A549 (cell line): ENCODE measurements around the gene DPYSL3. TPM values are rescaled to one million over a fixed set of nuclear protein-coding genes. Genes with fewer than 3 reads are reported as not detected.

Experiments used
- ATAC-seq, 2 experiments: fragments of 200-7000 bp in 1 of 2; fragments of >200 bp in 1 of 2; cut with Nextera tagmentation in 1 of 2; cut with Tn5 transposase in 1 of 2; 3 replicates each; pipeline versions ENCODE4 v1.8.0 to v1.9.1; 2018 to 2020; ENCODE audit warnings: mild to moderate bottlenecking in 1 of 2, moderate library complexity in 1 of 2
- CTCF ChIA-PET: fragments of 300-600 bp; sonication (Branson Sonifier 250); formaldehyde crosslinking; extraction: SDS; loops from one replicate; lab custom pipeline; 2021; ENCODE audit warnings: antibody characterized with exemption, inconsistent platforms; lab: Yijun Ruan, JAX
- POLR2A ChIA-PET: fragments of 350-600 bp; formaldehyde crosslinking; extraction: SDS; loops from one replicate; lab custom pipeline; 2021; ENCODE audit warnings: antibody characterized with exemption, inconsistent platforms; lab: Yijun Ruan, JAX
- DNase-seq, 2 experiments: peaks; one replicate each; pipeline versions ENCODE4 v3.0.0 to v3.0.0-alpha.2; 2011 to 2016; ENCODE audit warnings: low read depth in 1 of 2, low spot score in 1 of 2
- FAIRE-seq: peaks from 2 replicates; lab custom pipeline; 2011; peaks lifted over from hg19 to GRCh38; lab: Jason Lieb, UNC
- H3K27ac ChIP-seq, 2 experiments: fragments of >200 bp; sonication (Bioruptor Twin); formaldehyde crosslinking; 3 replicates each; pipeline ENCODE4 v1.5.1; 2016 to 2017
- H3K4me1 ChIP-seq: fragments of >200 bp; sonication (Bioruptor Twin); formaldehyde crosslinking; 3 replicates; pipeline ENCODE4 v1.6.1; 2016
- H3K4me2 ChIP-seq: fragments of >200 bp; sonication (Bioruptor Twin); formaldehyde crosslinking; 3 replicates; pipeline ENCODE4 v1.6.1; 2016
- H3K4me3 ChIP-seq: fragments of >200 bp; sonication (Bioruptor Twin); formaldehyde crosslinking; 3 replicates; pipeline ENCODE4 v1.5.1; 2016
- H3K9me3 ChIP-seq: fragments of >200 bp; sonication (Bioruptor Twin); formaldehyde crosslinking; 3 replicates; pipeline ENCODE4 v1.6.1; 2016
- BHLHE40 ChIP-seq: IDR thresholded peaks from 2 replicates; pipeline ENCODE4 v1.6.1; 2012; ENCODE audit warnings: low read depth, low read length, inconsistent platforms
- CBX2 ChIP-seq: fragments of 200-600 bp; sonication (generic); IDR thresholded peaks from 2 replicates; pipeline ENCODE4 v1.6.1; 2016; ENCODE audit warnings: low read depth, mild to moderate bottlenecking, borderline replicate concordance
- CHD4 ChIP-seq: fragments of 200-600 bp; sonication (generic); IDR thresholded peaks from 2 replicates; pipeline ENCODE4 v1.6.1; 2016; ENCODE audit warnings: antibody characterized with exemption, mild to moderate bottlenecking, borderline replicate concordance
- EHF ChIP-seq: fragments of 250-450 bp; sonication (Bioruptor Pico); IDR thresholded peaks from 2 replicates; pipeline ENCODE4 v1.5.0; 2020; ENCODE audit warnings: mild to moderate bottlenecking
- EP300 ChIP-seq, 2 experiments: fragments of >200 bp; sonication (Bioruptor Twin); formaldehyde crosslinking; IDR thresholded peaks; 2 replicates in 1 of 2; 3 replicates in 1 of 2; pipeline ENCODE4 v1.6.1; 2016 to 2017
- ESRRA ChIP-seq: fragments of 150-350 bp; IDR thresholded peaks from 2 replicates; pipeline ENCODE4 v1.6.1; 2014; ENCODE audit warnings: mild to moderate bottlenecking, low read length, borderline replicate concordance
- FOSB ChIP-seq: fragments of 250-450 bp; sonication (Bioruptor Pico); IDR thresholded peaks from 2 replicates; pipeline ENCODE4 v1.5.0; 2020; ENCODE audit warnings: mild to moderate bottlenecking, moderate library complexity
- FOXS1 ChIP-seq: fragments of 250-450 bp; sonication (Bioruptor Pico); IDR thresholded peaks from 2 replicates; pipeline ENCODE4 v1.5.0; 2020; ENCODE audit warnings: mild to moderate bottlenecking, moderate library complexity
- HEYL ChIP-seq: fragments of 250-450 bp; sonication (Bioruptor Pico); IDR thresholded peaks from 2 replicates; pipeline ENCODE4 v1.8.0; 2021; ENCODE audit warnings: mild to moderate bottlenecking, moderate library complexity
- HMGXB4 ChIP-seq: fragments of 250-450 bp; sonication (Bioruptor Pico); IDR thresholded peaks from 2 replicates; pipeline ENCODE4 v1.5.0; 2021; ENCODE audit warnings: mild to moderate bottlenecking, moderate library complexity, borderline replicate concordance
- HOXA7 ChIP-seq: fragments of 250-450 bp; sonication (Bioruptor Pico); IDR thresholded peaks from 2 replicates; pipeline ENCODE4 v1.5.0; 2020; ENCODE audit warnings: mild to moderate bottlenecking, moderate library complexity
- HOXB5 ChIP-seq: fragments of 250-450 bp; sonication (Bioruptor Pico); IDR thresholded peaks from 2 replicates; pipeline ENCODE4 v1.5.0; 2020; ENCODE audit warnings: mild to moderate bottlenecking, moderate library complexity
- JUN ChIP-seq, 2 experiments: fragments of >200 bp; sonication (Bioruptor Twin); formaldehyde crosslinking; IDR thresholded peaks; 2 replicates in 1 of 2; 3 replicates in 1 of 2; pipeline ENCODE4 v1.6.1; 2016 to 2017
- JUNB ChIP-seq: fragments of >200 bp; sonication (Bioruptor Twin); formaldehyde crosslinking; IDR thresholded peaks from 2 replicates; pipeline ENCODE4 v1.6.1; 2016
- MAX ChIP-seq: IDR thresholded peaks from 2 replicates; pipeline ENCODE4 v1.6.1; 2012
- MAZ ChIP-seq: fragments of 150-350 bp; IDR thresholded peaks from 2 replicates; pipeline ENCODE4 v1.6.1; 2014; ENCODE audit warnings: antibody characterized with exemption, low read depth, low read length, borderline replicate concordance
- NFE2L2 ChIP-seq: fragments of 150-350 bp; conservative IDR thresholded peaks from 2 replicates; pipeline ENCODE4 v1.6.1; 2014; ENCODE audit warnings: low read length
- POLR2A ChIP-seq: IDR thresholded peaks from 2 replicates; pipeline ENCODE4 v1.6.1; 2012; ENCODE audit warnings: mild to moderate bottlenecking, low read length
- RCOR1 ChIP-seq: fragments of 150-350 bp; IDR thresholded peaks from 2 replicates; pipeline ENCODE4 v1.6.1; 2014; ENCODE audit warnings: antibody characterized with exemption, low read length, low read depth
- REST ChIP-seq: fragments of 200-600 bp; sonication (generic); IDR thresholded peaks from 2 replicates; pipeline ENCODE4 v1.6.1; 2016; ENCODE audit warnings: antibody characterized with exemption, mild to moderate bottlenecking, moderate library complexity
- RNF2 ChIP-seq: fragments of 200-600 bp; sonication (generic); IDR thresholded peaks from 2 replicates; pipeline ENCODE4 v1.6.1; 2016; ENCODE audit warnings: low read depth, mild to moderate bottlenecking, antibody characterized with exemption, moderate library complexity, borderline replicate concordance
- SMC3 ChIP-seq: fragments of >200 bp; sonication (Bioruptor Twin); formaldehyde crosslinking; IDR thresholded peaks from 3 replicates; pipeline ENCODE4 v1.6.1; 2018; ENCODE audit warnings: inconsistent platforms
- USF2 ChIP-seq: fragments of 450-650 bp; IDR thresholded peaks from 2 replicates; pipeline ENCODE4 v1.6.1; 2014; ENCODE audit warnings: antibody characterized with exemption
- ZSCAN20 ChIP-seq: fragments of 250-450 bp; sonication (Bioruptor Pico); IDR thresholded peaks from 2 replicates; pipeline ENCODE4 v1.8.0; 2022; ENCODE audit warnings: mild to moderate bottlenecking, moderate library complexity
- WGBS: methylation state at CpG from one replicate; pipeline ENCODE4 v1.1.6; 2017; ENCODE audit errors: missing lambda C conversion rate; 5-methylcytosine and 5-hydroxymethylcytosine counted together
- polyA plus RNA-seq, 4 experiments: library from polyadenylated mRNA; depleted of rRNA in 3 of 4; stranded (reverse); fragments of >200 nt; fragmentation: RNase III in 1 of 4; extraction: RNeasy Plus Mini Kit Qiagen cat#74134 plus additional on column Dnase treatment in 1 of 4; gene quantifications; 2 replicates in 3 of 4; 3 replicates in 1 of 4; pipeline ENCODE4 v1.2.3, GENCODE V29; 2011 to 2017

The DPYSL3 gene
- polyA plus RNA-seq, 2 of the 4 experiments (the other 2 are of a cell fraction): 16.5 to 22.3 TPM

GRCh38 chr5:147551677-147552076, 41.8 kb upstream of the DPYSL3 start:
- 52% methylated on average over 1 of the region's 1 CpG for WGBS
- no peaks in the 10 kb centered on the region for H3K9me3 ChIP-seq
- no peak overlapping the region for H3K4me2 ChIP-seq
- DNase-seq (no peak), ATAC-seq (no peak), FAIRE-seq (no peak)
- H3K4me3 ChIP-seq: no peak overlapping the region
- TF ChIP-seq HMGXB4 (CRISPR knock-in tag): no peak
- ChIA-PET CTCF (interaction anchor here (0.6 to 1.0 kb wide), 3 partner anchors 8 to 317 kb away, joined by 3 read pairs; no protein-coding TSS in a partner anchor), POLR2A (no interaction called here)
- H3K27ac ChIP-seq: no peak overlapping the region
- no peaks in the 10 kb centered on the region for H3K4me1 ChIP-seq

- 28% methylated on average over 3 of the region's 3 CpGs for WGBS
- no peak for DNase-seq
- ATAC-seq: no peak
- TF ChIP-seq HOXA7 (CRISPR knock-in tag) (no peak), MAX (no peak), MAZ (no peak), JUNB (no peak), CBX2 (no peak), EP300 (IDR thresholded peaks at IDR 0.05) (no peak), EHF (CRISPR knock-in tag) (no peak), NFE2L2 (no peak), CHD4 (no peak), BHLHE40 (no peak), ZSCAN20 (CRISPR knock-in tag) (no peak), RCOR1 (no peak)
- H3K4me3 ChIP-seq: no peak overlapping the region
- H3K4me1 ChIP-seq: no peaks in the 10 kb centered on the region
- H3K9me3 ChIP-seq: no peaks in the 10 kb centered on the region
- H3K27ac ChIP-seq: no peak overlapping the region
- no peak for FAIRE-seq
- POLR2A ChIA-PET: no interaction called here
- CTCF ChIA-PET: interaction anchor here (1.6 kb wide), 1 partner anchor 30 kb away, joined by 6 read pairs; no protein-coding TSS in a partner anchor
- no peak overlapping the region for H3K4me2 ChIP-seq
Observed at GRCh38 chr5:147547730-147548129, 37.9 kb upstream of the DPYSL3 start.

- TF ChIP-seq FOSB (CRISPR knock-in tag) (no peak), JUN (IDR thresholded peaks at IDR 0.05) (no peak), FOXS1 (CRISPR knock-in tag) (no peak), CHD4 (no peak), SMC3 (no peak), USF2 (no peak), RNF2 (no peak), NFE2L2 (no peak), POLR2A (no peak), HEYL (CRISPR knock-in tag) (no peak), REST (no peak), HOXB5 (CRISPR knock-in tag) (no peak), ESRRA (no peak), MAZ (no peak)
- no peak for DNase-seq
- no peak for ATAC-seq
- no peak overlapping the region for H3K4me2 ChIP-seq
- POLR2A ChIA-PET: no interaction called here
- H3K4me3 ChIP-seq: no peak overlapping the region
- no peak overlapping the region for H3K27ac ChIP-seq
- no peak for FAIRE-seq
- CTCF ChIA-PET: interaction anchor here (1.7 kb wide), 1 partner anchor 14 kb away, joined by 6 read pairs; no protein-coding TSS in a partner anchor
- 37% methylated on average over 5 of the region's 5 CpGs for WGBS
- no peaks in the 10 kb centered on the region for H3K9me3 ChIP-seq
- H3K4me1 ChIP-seq: no peaks in the 10 kb centered on the region
Observed at GRCh38 chr5:147544556-147544955, 34.7 kb upstream of the DPYSL3 start.
